ENCODE results near the gene MPHOSPH9.

Gene MPHOSPH9

GRCh38 chr12:123140676-123141614 is 92.0 kb downstream of the MPHOSPH9 start:
- H3K4me3 ChIP-seq (ENCODE audit: low read length): no peak overlapping the region
- no peak for DNase-seq (ENCODE audit: low read depth, low spot score)

- no peak for DNase-seq (ENCODE audit: low read depth, low spot score)
- H3K4me3 ChIP-seq (ENCODE audit: low read length): no peak overlapping the region
Measured at GRCh38 chr12:123139926-123140675, 92.8 kb downstream of the MPHOSPH9 start.

- DNase-seq (ENCODE audit: low read depth, low spot score): no peak
- no peak overlapping the region for H3K4me3 ChIP-seq (ENCODE audit: low read length)
Measured at GRCh38 chr12:123135688-123136087, 97.3 kb downstream of the MPHOSPH9 start.

- no peak for DNase-seq (ENCODE audit: low read depth, low spot score)
- H3K4me3 ChIP-seq (ENCODE audit: low read length): no peak overlapping the region
Measured at GRCh38 chr12:123134826-123135225, 98.1 kb downstream of the MPHOSPH9 start.

GRCh38 chr12:123134271-123134671 is 98.7 kb downstream of the MPHOSPH9 start:
- H3K4me3 ChIP-seq (ENCODE audit: low read length): no peak overlapping the region
- no peak for DNase-seq (ENCODE audit: low read depth, low spot score)

- no peak overlapping the region for H3K4me3 ChIP-seq (ENCODE audit: low read length)
- DNase-seq (ENCODE audit: low read depth, low spot score): no peak
Measured at GRCh38 chr12:123133701-123134100, 99.2 kb downstream of the MPHOSPH9 start.

- DNase-seq (ENCODE audit: low read depth, low spot score): no peak
- H3K4me3 ChIP-seq (ENCODE audit: low read length): no peak overlapping the region
Measured at GRCh38 chr12:123132951-123133619, 99.9 kb downstream of the MPHOSPH9 start.

GRCh38 chr12:123131879-123132402 is 101.0 kb downstream of the MPHOSPH9 start:
- H3K4me3 ChIP-seq (ENCODE audit: low read length): peak overlapping the region; percentile 5
- DNase-seq (ENCODE audit: low read depth, low spot score): peak; percentile 98

- DNase-seq (ENCODE audit: low read depth, low spot score): no peak
- peak overlapping the region; percentile 5 for H3K4me3 ChIP-seq (ENCODE audit: low read length)
Measured at GRCh38 chr12:123131291-123131832, 101.6 kb downstream of the MPHOSPH9 start.

GRCh38 chr12:123129621-123130020 is 103.3 kb downstream of the MPHOSPH9 start:
- no peak overlapping the region for H3K4me3 ChIP-seq (ENCODE audit: low read length)
- no peak for DNase-seq (ENCODE audit: low read depth, low spot score)

- DNase-seq (ENCODE audit: low read depth, low spot score): no peak
- no peak overlapping the region for H3K4me3 ChIP-seq (ENCODE audit: low read length)
Measured at GRCh38 chr12:123127182-123127495, 105.8 kb downstream of the MPHOSPH9 start.

GRCh38 chr12:123126294-123127181 is 106.4 kb downstream of the MPHOSPH9 start:
- DNase-seq (ENCODE audit: low read depth, low spot score): no peak
- H3K4me3 ChIP-seq (ENCODE audit: low read length): no peak overlapping the region

- DNase-seq (ENCODE audit: low read depth, low spot score): peak; percentile 65
- no peak overlapping the region for H3K4me3 ChIP-seq (ENCODE audit: low read length)
Measured at GRCh38 chr12:123122626-123123025, 110.3 kb downstream of the MPHOSPH9 start.

- H3K4me3 ChIP-seq (ENCODE audit: low read length): no peak overlapping the region
- no peak for DNase-seq (ENCODE audit: low read depth, low spot score)
Measured at GRCh38 chr12:123121670-123122069, 111.3 kb downstream of the MPHOSPH9 start.

GRCh38 chr12:123120452-123121166 is 112.3 kb downstream of the MPHOSPH9 start:
- H3K4me3 ChIP-seq (ENCODE audit: low read length): no peak overlapping the region
- no peak for DNase-seq (ENCODE audit: low read depth, low spot score)

- no peak for DNase-seq (ENCODE audit: low read depth, low spot score)
- H3K4me3 ChIP-seq (ENCODE audit: low read length): no peak overlapping the region
Measured at GRCh38 chr12:123119808-123120207, 113.1 kb downstream of the MPHOSPH9 start.

- DNase-seq (ENCODE audit: low read depth, low spot score): no peak
- H3K4me3 ChIP-seq (ENCODE audit: low read length): no peak overlapping the region
Measured at GRCh38 chr12:123118497-123118896, 114.4 kb downstream of the MPHOSPH9 start.

All from Jurkat, Clone E6-1 (cell line).